CD4-positive, alpha-beta T cell treated with Interleukin-17A for 1 hour (primary cell): ENCODE measurements around the gene CFAP298.
"Not testable (repeated sequence)": the region's sequence is repeated elsewhere in the genome, so short reads cannot be mapped to it uniquely, and the experiment has no call there.

Experiments
- DNase-seq: peaks from one replicate; pipeline ENCODE4 v3.0.0-alpha.2; 2020

Gene CFAP298

DNA sequence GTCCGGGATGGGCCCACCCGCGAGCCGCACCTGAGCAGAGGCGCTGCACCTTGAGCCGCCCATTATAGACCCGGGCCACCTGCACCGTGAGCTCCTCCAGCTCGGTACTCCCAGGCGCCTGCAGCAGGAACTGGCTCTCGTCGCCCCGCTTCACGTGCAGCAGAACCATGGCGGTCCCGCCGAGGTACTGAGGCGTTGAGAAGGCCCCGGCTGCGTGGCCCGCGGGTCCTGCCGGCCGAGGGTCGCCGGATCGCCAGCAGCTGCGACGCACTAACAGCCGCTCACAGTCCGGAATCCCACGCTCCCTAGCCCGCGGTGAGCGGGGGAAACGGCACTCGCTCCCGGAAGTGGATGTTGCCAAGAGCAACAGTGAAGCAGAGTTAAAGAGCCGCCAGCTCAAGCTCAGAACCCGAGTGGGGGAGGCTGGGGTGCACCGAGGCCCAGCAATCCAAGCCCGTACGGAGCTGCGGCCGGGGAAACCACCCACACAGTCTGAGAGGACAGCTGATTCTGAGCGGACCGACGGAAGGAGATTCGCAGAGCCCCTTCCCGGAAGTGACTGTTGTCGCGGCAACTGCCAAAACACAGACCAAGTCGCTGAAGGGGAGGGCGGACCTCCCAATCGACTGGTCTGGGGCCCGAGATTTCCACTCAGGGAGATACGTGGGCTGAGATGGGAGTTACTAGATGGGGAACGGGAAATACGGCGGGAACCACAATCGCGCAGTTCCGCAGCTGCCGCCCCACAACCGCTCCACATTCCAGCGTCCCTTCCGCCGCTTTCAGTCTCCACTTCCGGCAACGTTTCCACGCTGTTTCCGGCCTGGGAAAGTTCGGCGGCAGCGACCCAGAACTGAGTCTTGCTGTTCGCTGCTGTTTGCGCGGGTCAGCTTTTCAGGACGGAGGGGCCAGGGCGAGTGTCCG, at the start of gene CFAP298:
CFAP298 (minus strand) TSS at position 303 of the 924 bp plus-strand sequence; CDS start at position 169, 134 bp downstream.
- DNase-seq, result peak; percentile 94

DNA sequence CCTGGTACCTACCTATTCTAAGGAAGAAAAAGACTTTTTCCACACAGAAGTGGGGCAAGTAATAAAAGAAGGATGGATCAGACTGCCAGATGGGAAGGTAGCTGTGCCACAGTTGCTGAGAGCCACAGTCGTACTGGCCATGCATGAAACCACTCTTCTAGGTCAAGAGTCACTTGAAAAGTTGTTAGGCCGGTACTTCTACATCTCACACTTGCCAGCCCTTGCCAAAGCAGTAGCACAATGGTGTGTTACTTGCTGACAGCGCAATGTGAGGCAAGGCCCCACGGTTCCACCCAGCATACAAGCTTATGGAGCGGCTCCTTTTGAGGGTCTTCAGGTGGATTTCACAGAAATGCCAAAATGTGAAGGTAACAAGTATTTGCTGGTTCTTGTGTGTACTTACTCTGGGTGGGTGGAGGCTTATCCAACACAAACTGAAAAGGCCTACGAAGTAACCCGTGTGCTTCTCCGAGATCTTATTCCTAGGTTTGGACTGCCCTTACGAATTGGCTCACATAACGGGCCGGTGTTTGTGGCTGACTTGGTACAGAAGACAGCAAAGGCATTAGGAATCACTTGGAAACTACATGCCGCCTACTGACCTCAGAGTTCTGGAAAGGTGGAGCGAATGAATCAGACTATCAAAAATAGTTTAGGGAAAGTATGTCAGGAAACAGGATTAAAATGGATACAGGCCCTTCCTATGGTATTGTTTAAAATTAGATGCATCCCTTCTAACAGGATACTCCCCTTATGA, 49.0 kb upstream of the CFAP298 start:
- DNase-seq, result not testable (repeated sequence)

DNA sequence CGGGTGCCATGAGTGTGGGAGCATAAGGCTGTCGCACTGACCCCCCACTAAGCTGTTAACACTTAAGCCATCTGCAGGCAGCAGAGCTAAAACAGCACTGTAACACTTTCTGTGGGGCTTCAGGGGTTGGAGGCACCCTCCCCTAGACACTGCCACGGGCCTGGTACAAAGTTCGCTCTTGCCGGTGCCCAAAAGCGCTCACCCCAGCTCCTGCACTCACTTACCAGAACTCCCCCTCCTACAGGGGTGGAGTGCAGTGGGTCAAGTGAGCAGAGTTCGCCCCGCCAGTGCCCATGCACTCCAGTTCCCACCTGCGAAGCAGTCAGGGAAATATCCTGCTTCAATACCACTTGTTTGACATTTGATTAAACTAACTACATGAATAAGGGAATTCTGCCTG, 46.3 kb upstream of the CFAP298 start:
- no peak for DNase-seq

- peak; percentile 47 for DNase-seq
These were observed 41.2 kb upstream of the CFAP298 start for GRCh38 chr21:32653326-32653901.

DNA sequence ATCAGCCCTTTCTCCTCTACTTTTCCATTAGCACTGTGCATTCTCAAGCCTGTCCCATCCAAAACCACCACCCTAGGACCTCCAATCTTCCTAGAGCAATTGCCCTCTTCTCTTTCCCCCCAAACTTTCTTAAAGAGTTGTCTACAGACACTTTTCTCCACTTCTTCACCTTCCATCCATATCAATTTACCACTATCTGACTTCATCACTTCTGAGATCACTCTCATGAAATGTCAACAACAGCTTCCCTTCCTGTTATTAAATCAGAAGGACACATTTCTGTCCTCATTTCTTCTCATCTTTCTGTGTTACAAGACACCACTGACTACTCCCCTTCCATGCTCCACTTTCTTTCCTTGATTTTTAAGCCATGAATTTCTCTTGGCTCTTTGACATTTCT, 36.0 kb upstream of the CFAP298 start:
- DNase-seq, result no peak

DNA sequence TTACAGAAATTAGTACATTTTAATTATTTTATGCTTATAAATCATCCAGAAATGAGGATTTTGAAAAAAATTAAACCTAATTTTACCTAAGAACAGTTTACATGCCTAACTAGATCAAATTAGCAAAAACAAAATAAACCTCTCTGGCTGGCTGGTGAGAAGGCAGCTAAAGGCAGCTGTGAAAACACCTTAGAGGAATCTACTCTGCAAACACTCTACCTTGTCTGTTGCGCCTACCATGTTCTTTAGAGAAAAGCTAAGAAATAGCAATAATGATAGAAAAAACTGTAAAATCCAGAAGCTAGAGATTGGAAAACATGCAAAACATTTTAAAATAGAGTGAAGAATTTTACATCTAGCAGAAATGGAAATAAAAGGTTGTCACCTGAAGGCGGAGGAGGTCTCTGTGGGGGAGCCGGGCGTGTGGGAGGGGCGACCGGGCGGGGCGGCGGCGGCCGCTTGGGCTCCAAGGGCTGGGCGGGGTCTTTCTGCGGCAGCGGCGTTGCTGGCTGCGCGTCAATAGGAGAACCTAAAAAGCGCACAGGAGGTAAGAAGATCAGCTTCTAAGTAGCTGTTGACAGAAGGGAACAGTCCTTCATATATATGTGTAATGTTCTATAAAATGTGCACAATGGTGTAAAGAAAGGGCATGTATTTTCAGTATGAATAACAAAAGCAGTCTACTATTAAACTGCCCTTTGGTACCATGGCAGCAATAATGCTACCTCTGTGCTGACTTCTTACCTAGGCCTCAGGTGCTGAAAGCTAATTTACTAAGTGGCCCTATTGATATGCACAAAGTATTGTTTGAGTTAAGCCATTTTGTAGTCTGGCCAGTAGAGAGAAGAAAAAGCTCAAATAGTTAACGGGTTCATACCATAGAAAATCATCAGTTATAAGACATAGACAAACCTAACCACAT, 33.3 kb upstream of the CFAP298 start:
- no peak for DNase-seq

DNA sequence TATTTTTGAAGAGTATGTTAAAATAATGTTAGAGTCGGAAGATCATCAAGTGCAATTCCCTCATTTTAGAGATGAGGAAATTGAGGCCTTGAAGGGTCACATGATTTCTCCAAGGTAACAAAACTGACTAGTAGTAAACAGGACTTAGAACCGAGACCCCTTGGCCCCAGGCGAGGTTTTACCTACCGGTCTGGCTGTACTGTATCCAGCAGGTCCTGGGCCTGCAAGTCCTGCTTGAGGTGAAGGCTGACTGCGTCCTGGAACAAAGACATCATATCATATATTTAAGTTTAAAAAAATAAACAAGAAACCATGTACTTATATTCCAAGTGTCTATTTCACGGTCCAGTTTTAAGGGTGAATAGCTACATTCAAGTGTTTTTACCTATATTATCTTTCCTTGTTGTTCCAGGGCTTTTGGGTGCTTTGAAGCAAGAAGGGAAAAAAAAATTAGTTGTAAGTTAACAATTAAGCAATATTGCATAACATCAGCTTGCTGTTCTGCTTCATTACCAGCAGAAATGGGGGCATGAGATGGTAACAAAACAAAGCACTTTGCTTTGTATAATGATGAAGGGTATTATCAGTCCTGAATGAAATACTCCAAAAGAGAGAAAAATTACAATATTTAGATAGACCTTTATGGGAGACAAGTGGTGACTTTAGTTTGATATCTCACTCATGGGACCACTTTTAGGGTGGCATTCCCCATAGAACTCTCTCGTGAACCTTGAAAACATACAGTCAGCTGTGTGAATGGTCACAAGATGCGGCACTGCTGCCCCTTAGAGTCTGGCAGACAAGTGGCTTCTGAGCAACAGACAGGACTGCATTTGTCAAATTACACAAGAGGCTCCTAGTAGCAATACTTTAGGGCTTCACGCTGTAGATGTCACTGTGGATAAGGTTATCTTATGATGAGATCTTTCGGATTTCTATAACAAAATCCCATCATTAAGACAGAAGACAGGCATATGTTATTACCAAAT, 29.8 kb upstream of the CFAP298 start:
- no peak for DNase-seq

DNA sequence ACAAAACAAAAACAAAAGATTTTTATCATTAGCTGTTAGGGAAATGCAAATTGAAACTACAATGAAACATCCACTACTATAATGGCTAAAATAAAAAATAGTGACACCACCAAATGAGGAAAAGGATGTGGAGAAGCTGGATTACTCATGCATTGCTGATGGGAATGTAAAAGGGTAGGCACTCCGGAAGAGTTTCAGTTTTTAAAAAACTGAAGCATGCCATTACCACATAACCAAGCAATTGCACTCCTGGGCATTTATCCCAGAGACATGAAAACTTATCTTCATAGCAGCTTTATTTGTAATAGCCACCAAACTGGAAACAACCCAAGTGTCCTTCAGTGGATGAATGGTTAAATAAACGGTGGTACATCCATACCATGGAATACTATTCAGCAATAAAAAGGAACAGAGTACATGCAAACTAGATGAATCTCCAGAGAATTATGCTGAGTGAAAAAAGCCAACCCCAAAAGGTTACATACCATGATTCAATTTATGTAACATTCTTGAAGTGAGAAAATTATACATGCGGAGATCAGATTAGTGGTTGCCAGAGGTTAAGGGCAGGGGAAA, 14.5 kb upstream of the CFAP298 start:
- no peak for DNase-seq

GRCh38 chr21:32618218-32618617, 6.0 kb upstream of the CFAP298 start:
- DNase-seq, result not testable (repeated sequence)

DNA sequence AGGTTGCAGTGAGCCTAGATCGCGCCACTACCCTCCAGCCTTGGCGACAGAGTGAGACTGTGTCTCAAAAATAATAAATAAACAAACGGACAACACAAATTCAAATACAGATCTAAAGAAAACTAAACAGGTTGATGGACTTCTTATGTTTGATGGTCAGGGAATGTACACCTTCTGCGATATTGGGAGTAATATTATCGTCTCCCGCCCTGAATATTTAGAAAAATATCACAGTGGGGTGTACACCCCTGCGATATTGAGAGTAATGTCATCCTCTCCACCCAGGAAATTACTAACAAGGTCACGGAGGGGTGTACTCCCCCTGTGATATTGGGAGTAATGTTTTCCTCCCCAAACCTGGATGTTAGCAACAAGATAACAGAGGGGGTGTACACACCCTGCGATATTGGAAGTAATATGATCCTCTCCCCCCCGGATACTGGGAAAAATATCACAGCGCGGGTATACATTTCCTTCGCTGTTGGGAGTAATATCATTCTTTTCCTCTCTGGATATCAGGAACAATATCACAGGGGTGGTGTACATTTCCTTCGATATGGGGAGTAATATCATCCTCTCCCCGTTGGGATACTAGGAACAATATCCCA, 1.4 kb upstream of the CFAP298 start:
- no peak for DNase-seq

- no peak for DNase-seq
These were observed 791 bp upstream of the CFAP298 start for GRCh38 chr21:32612999-32613337.

DNA sequence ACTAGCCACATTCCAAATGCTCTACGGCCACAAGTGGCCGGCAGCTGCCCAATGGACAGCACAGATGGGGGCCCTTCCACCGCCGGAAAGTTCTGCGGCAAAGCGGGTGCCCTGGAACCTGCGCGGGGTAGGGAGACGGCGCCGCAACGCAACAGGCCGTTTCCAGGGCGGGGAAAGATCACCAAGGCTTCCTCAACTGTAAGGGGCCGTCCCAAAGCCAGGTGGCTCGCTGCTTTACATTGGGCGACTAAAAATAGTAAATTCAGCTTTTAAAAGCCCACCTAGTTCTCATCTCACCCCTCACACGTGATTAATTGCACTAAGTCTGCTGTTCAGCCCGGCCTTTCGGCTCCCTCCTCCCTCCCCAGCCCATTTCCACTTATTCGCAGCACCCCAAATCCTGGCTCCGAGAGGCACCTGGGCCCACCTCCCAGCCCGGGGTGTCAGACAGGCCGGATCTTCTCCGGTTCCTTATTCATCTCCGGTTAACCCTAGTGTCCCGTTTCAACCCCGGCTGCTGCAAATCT, 643 bp downstream of the CFAP298 start:
- DNase-seq, result peak; percentile 24

GRCh38 chr21:32610940-32611339, 1.2 kb downstream of the CFAP298 start:
- not testable (repeated sequence) for DNase-seq

GRCh38 chr21:32608851-32609250, 3.3 kb downstream of the CFAP298 start:
- DNase-seq, result no peak

- no peak for DNase-seq
These were observed 6.7 kb downstream of the CFAP298 start for GRCh38 chr21:32605469-32605868.

DNA sequence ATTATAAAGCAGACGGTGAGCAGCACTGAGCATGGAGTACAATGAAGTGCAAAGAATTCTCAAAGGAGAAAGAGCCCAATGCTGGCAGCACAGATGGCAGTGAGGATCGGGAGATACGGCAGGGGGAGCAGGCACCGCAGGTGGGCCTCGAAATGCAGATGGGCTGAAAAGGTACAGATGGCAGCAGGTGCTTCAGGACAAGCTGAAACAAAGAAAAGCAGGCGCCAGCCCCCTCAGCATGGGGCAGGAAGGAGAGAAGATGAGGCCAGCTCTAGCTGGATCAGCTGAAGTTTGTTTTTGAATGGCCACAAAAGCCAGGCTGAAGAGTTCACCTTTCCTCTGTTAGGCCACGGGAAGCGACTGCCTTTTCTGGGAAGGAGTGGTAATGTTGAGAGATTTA, 7.7 kb downstream of the CFAP298 start:
- DNase-seq, result no peak

- no peak for DNase-seq
These were observed 9.0 kb downstream of the CFAP298 start for GRCh38 chr21:32603131-32603530.

GRCh38 chr21:32602099-32602498, 10.1 kb downstream of the CFAP298 start:
- no peak for DNase-seq

DNA sequence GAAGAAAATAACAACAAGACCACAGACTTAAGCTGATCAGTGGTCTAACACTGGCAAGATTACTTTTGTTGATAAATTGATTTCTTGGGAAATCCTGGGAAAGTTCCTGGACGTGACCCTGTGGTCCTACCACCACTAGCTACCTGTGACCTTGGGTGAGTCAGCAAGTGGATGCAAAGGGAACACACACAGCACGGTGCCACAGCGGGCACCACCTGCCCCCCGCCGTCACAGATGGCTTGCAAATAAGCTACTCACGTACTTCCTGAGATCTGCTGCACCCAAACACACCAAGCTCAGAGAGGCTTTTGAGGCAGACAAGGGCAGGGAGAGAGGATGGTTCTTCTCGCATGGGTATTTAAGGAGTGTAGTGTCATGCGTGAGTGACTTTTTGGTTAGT, 12.7 kb downstream of the CFAP298 start:
- no peak for DNase-seq

GRCh38 chr21:32599091-32599490, 13.1 kb downstream of the CFAP298 start:
- no peak for DNase-seq
